Bronchial epithelial cell (primary cell): ENCODE results near the gene SRPK3. TPM values are rescaled to one million over a fixed set of nuclear protein-coding genes. Genes with fewer than 3 reads are reported as not detected.

Experiments used
- DNase-seq: peaks from one replicate; pipeline ENCODE4 v3.0.0-alpha.2; 2010; ENCODE audit warnings: low read depth
- FAIRE-seq: peaks from 2 replicates; lab custom pipeline; 2011; peaks lifted over from hg19 to GRCh38; lab: Jason Lieb, UNC
- H3K27me3 ChIP-seq: 2 replicates; pipeline ENCODE4 v1.5.1; 2011; ENCODE audit warnings: low read length; ENCODE audit not compliant: control insufficient read depth, insufficient read depth
- H3K36me3 ChIP-seq: 2 replicates; pipeline ENCODE4 v1.5.1; 2011; ENCODE audit warnings: low read length; ENCODE audit not compliant: control insufficient read depth, insufficient read depth
- H3K4me3 ChIP-seq: 2 replicates; pipeline ENCODE4 v1.5.1; 2011; ENCODE audit warnings: mild to moderate bottlenecking, low read depth, low read length, control low read depth
- CTCF ChIP-seq: IDR thresholded peaks from 2 replicates; pipeline ENCODE4 v1.5.1; 2011; ENCODE audit warnings: mild to moderate bottlenecking, moderate library complexity, low read length, control low read depth, inconsistent platforms; ENCODE audit not compliant: insufficient read depth, severe bottlenecking
- total RNA-seq: library from RNA; depleted of rRNA; stranded (reverse); fragments of >200 nt; gene quantifications from 2 replicates; pipeline ENCODE4 v1.2.1, GENCODE V29; 2014

The SRPK3 gene
- total RNA-seq, 1 donor from 2014 or later = under 0.01 TPM

GRCh38 chrX:153800746-153801145, 19.9 kb downstream of the SRPK3 start:
- H3K36me3 ChIP-seq = peaks cover 5% of the 10 kb centered on the region
- FAIRE-seq (peak; percentile 7), DNase-seq (no peak)
- no peak for TF ChIP-seq CTCF
- peaks cover 1% of the 10 kb centered on the region for H3K27me3 ChIP-seq
- H3K4me3 ChIP-seq = no peak overlapping the region

- TF ChIP-seq CTCF = no peak
- DNase-seq (no peak), FAIRE-seq (no peak)
- Histone ChIP-seq H3K27me3 (peaks cover 1% of the 10 kb centered on the region), H3K36me3 (peaks cover 3% of the 10 kb centered on the region), H3K4me3 (no peak overlapping the region)
Observed at GRCh38 chrX:153801669-153802068, 20.8 kb downstream of the SRPK3 start.

DNA sequence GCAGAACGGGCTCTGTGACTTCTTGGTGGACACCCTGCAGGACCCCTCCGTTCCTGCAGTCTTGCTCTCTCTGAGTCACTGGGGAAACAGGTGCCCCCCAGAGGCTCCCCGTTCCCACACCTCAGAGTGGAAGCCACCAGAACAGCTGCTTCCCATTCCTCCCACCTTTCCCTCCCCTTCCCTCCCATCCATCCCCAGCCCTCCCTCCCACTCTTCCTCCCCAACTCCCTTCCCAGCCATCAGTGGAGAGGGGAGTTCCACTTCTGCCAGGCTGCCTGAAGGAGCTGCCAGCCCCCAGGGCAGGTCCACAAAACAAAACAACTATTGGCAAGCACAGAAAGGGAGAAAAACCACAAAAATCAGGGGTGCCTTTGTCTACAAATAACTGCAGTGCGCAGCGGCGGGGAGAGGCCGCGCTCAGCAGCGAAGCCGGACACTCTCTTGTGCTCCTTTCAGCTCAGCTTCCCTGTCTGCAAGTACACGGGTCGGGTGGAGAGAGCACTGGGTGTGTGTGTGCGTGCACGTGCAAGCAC, 21.7 kb downstream of the SRPK3 start:
- no peak for FAIRE-seq
- H3K36me3 ChIP-seq = peaks cover 2% of the 10 kb centered on the region
- no peak overlapping the region for H3K4me3 ChIP-seq
- DNase-seq = no peak
- no peak for TF ChIP-seq CTCF
- H3K27me3 ChIP-seq = peaks cover 1% of the 10 kb centered on the region

- Histone ChIP-seq H3K36me3 (no peaks in the 10 kb centered on the region), H3K4me3 (no peak overlapping the region), H3K27me3 (peaks cover 1% of the 10 kb centered on the region)
- no peak for TF ChIP-seq CTCF
- DNase-seq (no peak), FAIRE-seq (no peak)
Observed at GRCh38 chrX:153803211-153804099, 22.6 kb downstream of the SRPK3 start.

DNA sequence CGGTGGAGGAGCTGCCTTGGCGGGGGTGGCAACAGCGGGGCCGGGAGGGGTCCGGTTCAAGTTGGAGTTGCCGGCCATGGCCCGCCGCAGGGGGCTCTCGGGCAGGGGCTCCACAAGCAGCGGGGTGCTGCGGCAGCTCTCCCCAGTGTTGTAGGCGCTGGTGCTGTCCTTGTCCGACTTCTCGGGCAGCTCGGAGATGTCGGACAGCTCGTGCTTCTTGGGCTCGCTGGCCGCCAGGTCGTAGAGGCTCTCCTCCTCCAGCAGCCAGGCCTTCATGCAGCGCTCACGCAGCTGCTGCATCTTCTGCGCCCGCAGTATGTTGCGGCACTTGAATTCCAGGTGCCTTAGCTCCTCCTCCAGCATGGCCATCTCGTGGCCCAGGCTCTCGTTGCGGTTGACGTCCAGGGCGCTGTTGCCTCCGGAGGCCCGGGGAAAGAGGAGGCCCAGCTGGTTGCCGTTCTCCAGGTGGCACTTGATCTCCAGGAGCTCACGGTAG, 23.3 kb downstream of the SRPK3 start:
- peaks cover 1% of the 10 kb centered on the region for H3K27me3 ChIP-seq
- H3K36me3 ChIP-seq = no peaks in the 10 kb centered on the region
- DNase-seq (no peak), FAIRE-seq (no peak)
- TF ChIP-seq CTCF = no peak
- no peak overlapping the region for H3K4me3 ChIP-seq
